GM10266 (cell line): ENCODE measurements around the gene HRCT1.

Source experiments
- DNase-seq: peaks from one replicate; pipeline ENCODE4 v3.0.0; 2012; ENCODE audit errors: extremely low spot score
- TF ChIP-seq, protein P1 (sequence below): IDR thresholded peaks from 2 replicates; pipeline ENCODE4 v1.5.1; 2012; ENCODE audit warnings: mild to moderate bottlenecking, low read depth; ENCODE audit not compliant: control insufficient read depth, insufficient read depth; ENCODE audit errors: missing control alignments

The HRCT1 gene

DNA sequence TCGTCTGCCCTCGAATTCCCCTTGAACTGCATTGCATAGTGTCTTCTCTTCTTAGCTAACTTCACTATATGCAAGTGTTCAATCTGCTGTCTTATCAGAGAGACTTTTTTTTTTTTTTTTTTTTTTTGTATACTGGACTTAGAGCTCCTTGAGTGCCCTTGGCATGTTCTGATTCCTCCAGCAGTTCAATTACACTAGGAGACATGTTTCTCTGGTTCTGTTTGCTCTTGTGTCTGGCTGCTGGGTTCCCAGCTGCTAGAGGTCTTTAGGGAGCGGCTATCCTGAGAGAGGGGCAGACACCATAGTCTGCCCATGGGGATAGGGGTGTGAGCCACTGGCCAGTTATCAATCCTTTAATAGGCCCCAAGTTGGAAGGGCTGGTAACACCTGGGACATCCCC is 38.8 kb downstream of the HRCT1 start:
- DNase-seq: no peak

DNA sequence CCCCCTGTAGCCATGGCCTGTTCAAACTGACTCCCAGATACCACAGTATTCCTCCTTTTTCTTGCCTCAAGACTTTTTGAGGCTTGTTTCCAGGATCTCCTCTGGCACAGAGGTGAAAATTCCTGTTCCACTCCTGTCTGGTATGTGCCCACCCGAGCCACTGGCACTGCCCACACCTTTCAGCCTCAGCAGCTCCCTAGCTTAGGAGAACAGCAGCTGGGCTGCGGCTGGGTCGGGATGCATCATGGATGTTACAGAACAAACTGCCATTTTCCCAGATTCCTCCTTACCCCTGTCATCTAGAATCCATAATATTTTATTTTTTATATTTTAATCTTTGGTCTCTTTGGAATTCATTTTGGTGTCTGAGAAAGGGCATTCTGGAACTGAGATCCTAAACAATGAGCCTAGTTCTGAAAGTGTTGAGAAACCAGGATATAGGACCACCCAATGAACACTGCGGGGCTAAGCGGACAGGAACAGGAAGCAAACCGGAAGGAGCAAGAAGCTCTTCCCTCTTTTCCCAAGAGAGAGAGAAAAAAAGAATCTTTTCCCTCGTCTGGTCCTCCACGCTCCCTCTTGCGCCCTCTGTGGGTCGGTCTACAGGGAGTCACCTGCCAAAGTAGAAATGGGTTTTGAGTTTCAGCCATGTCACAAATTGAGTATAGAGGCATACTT is 39.5 kb downstream of the HRCT1 start:
- DNase-seq: peak; percentile 60
- TF ChIP-seq, protein P1, sequence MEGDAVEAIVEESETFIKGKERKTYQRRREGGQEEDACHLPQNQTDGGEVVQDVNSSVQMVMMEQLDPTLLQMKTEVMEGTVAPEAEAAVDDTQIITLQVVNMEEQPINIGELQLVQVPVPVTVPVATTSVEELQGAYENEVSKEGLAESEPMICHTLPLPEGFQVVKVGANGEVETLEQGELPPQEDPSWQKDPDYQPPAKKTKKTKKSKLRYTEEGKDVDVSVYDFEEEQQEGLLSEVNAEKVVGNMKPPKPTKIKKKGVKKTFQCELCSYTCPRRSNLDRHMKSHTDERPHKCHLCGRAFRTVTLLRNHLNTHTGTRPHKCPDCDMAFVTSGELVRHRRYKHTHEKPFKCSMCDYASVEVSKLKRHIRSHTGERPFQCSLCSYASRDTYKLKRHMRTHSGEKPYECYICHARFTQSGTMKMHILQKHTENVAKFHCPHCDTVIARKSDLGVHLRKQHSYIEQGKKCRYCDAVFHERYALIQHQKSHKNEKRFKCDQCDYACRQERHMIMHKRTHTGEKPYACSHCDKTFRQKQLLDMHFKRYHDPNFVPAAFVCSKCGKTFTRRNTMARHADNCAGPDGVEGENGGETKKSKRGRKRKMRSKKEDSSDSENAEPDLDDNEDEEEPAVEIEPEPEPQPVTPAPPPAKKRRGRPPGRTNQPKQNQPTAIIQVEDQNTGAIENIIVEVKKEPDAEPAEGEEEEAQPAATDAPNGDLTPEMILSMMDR: peak; percentile 87

More for the DNA sequence above, 38.8 kb downstream of the HRCT1 start:
- TF ChIP-seq, protein P1: no peak

DNA sequence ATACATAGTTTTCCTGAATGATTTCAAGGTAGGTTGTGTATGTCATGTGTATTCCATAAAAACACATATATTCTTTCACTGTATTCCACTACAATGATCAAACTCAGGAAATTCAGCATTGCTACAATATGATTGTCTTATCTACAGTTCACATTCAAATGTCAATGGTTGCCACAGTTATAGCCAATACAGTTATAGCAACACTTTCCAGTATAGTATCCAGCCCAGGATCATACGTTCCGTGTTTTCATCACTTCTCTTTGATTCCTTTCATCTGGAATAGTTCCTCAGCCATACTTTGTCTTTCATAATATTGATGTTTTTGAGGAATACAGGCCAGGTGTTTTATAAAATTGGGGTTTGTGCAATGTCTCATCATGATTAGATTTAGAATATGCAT is 42.4 kb downstream of the HRCT1 start:
- DNase-seq: no peak
- TF ChIP-seq, protein P1: no peak

DNA sequence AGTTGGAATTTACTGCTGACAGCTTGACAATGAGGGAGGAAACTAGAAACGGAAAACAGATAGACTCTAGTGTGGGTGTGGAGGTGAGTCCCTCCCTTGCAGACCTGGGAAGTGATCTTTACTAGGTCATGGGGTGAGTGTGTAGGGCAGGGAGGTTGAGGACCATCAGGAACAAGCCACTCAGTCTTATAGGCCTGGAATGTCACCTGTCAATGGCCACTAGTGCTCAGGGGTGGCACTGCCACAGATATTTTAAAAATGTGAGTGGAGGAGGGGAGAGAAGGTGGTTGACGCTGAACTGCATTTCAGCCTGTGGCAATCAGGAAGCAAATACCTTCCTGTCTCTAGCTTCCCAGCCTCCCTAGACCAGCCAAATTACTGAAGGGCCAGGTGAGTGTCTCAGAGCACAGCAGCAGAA is 42.9 kb downstream of the HRCT1 start:
- no peak for DNase-seq
- TF ChIP-seq, protein P1: no peak

DNA sequence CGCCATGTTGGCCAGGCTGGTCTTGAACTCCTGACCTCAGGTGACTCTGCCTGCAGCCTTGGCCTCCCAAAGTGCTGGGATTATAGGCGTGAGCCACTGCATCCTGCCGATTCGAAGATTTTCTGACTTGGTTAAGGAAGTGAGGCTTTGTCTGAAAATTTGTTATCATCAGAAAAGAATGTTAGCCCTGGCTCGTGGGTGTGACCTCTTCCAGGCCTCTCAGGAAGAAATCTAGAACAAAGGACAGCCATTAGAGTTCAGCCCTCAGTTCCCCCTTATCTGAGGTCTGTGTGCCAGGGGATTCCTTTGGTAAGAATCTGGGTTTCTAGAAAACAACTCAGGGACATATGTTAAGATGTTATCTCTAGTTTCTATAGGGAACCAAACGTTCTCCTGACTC is 45.7 kb downstream of the HRCT1 start:
- TF ChIP-seq, protein P1: no peak
- DNase-seq: no peak

DNA sequence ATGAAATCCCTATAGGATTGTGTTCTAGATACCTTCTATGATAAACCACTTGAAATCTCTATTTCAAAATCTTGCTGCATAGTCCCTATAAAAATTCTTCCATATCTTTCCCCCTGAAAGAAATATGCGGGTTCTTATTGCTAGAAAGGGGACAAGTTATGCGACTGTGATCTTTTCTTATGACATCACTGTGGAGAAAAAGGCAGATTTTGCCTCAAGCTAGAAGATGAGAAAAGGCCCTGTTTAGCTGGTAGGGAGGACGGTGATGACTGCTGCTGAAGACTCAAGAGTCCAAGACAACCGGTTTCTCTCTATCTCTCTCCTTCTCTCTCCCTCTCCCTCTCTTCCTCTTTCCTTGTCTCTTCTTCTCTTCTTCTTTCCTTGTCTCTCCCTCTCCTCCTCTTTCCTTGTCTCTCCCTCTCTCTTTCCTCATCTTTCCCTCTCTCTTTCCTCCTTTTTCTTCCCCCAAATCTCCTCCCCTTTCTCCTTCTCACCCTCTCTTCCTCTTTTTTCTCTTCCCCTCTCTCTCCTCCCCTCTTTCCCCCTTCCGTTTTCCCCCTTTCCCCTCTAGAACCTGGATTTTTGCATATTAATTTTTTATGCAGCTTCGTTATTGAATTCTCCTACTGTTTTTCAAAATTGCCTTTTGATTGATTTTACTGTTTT is 46.7 kb downstream of the HRCT1 start:
- TF ChIP-seq, protein P1: no peak
- DNase-seq: no peak

DNA sequence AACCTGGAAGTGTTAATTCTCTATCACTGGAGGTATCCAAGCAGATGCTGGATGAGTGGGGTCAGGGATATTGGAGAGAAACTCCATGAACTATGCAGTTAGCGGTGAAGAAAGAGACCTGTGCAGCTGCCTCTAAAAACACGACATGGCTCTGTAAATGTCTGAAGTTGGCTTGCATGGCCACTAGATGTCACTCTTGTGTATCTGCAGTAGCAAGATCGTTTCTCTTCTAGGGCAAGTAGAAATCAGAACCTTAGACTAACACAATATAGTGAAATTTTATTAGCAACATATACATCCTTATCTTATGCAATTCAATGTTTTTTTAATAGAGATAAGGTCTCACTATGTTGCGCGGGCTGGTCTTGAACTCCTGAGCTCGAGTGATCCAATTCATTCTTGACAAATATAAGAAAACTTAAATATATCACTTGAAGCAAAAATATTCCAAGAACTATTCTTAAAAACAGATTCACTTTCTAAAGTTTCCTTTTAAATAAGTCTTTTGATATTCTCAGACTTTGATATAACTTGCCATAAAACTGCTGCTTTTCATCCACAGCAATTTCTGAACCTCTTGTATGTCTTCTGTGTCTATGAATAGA is 49.0 kb downstream of the HRCT1 start:
- DNase-seq: peak; percentile 69
- TF ChIP-seq, protein P1: peak; percentile 88
